Fibroblast of lung (primary cell): ENCODE results near the gene CFAP61. TPM values are rescaled to one million over a fixed set of nuclear protein-coding genes. Genes with fewer than 3 reads are reported as not detected.

Source experiments
- DNase-seq, 2 donors: peaks; one replicate each; pipeline versions ENCODE4 v3.0.0 to v3.0.0-alpha.2; 2010; ENCODE audit warnings: low read depth in 2 of 2
- H2AFZ ChIP-seq: 2 replicates; pipeline ENCODE4 v1.5.1; 2012; ENCODE audit warnings: low read length, control low read depth, inconsistent platforms
- H3K27ac ChIP-seq: 2 replicates; pipeline ENCODE4 v1.5.1; 2011; ENCODE audit warnings: low read length, control low read depth; ENCODE audit not compliant: insufficient read depth
- H3K27me3 ChIP-seq: 2 replicates; pipeline ENCODE4 v1.5.1; 2011; ENCODE audit warnings: mild to moderate bottlenecking, low read length; ENCODE audit not compliant: control insufficient read depth, insufficient read depth
- H3K36me3 ChIP-seq: 2 replicates; pipeline ENCODE4 v1.5.1; 2011; ENCODE audit warnings: low read length; ENCODE audit not compliant: control insufficient read depth, insufficient read depth
- H3K4me1 ChIP-seq: 2 replicates; pipeline ENCODE4 v1.5.1; 2011; ENCODE audit warnings: low read length; ENCODE audit not compliant: control insufficient read depth, insufficient read depth; ENCODE audit errors: extremely low read depth
- H3K4me2 ChIP-seq: 2 replicates; pipeline ENCODE4 v1.5.1; 2011; ENCODE audit warnings: low read length, control low read depth; ENCODE audit not compliant: insufficient read depth; ENCODE audit errors: extremely low read depth
- H3K4me3 ChIP-seq, 4 experiments: fragments of 200-600 bp in 1 of 4; sonication (generic) in 1 of 4; replicated peaks in 1 of 4; 2 replicates each; pipeline ENCODE4 v1.5.1; 2011 to 2016; ENCODE audit warnings: low read length in 4 of 4, low read depth in 3 of 4, mild to moderate bottlenecking in 3 of 4, control low read depth in 2 of 4, inconsistent platforms in 1 of 4, mixed read lengths in 1 of 4; ENCODE audit not compliant: insufficient read depth in 1 of 4; ENCODE audit errors: control extremely low read depth in 1 of 4
- H3K79me2 ChIP-seq: 2 replicates; pipeline ENCODE4 v1.5.1; 2012; ENCODE audit warnings: mild to moderate bottlenecking, low read length, inconsistent platforms; ENCODE audit not compliant: control insufficient read depth, insufficient read depth
- H3K9ac ChIP-seq: 2 replicates; pipeline ENCODE4 v1.5.1; 2011; ENCODE audit warnings: mild to moderate bottlenecking, low read length, control low read depth; ENCODE audit not compliant: insufficient read depth
- H3K9me3 ChIP-seq: 2 replicates; pipeline ENCODE4 v1.5.1; 2012; ENCODE audit warnings: low read depth, low read length; ENCODE audit not compliant: control insufficient read depth, insufficient read depth
- H4K20me1 ChIP-seq: 2 replicates; pipeline ENCODE4 v1.5.1; 2011; ENCODE audit warnings: low read length; ENCODE audit not compliant: control insufficient read depth, insufficient read depth; ENCODE audit errors: extremely low read depth
- EZH2 ChIP-seq: IDR thresholded peaks from 2 replicates; pipeline ENCODE4 v1.5.1; 2012; ENCODE audit warnings: low read length, control low read depth, mild to moderate bottlenecking; ENCODE audit errors: missing control alignments
- polyA plus RNA-seq, 2 donors: library from polyadenylated mRNA; depleted of rRNA in 1 of 2; stranded (reverse) in 1 of 2; unstranded in 1 of 2; fragments of >200 nt; gene quantifications; 2 replicates each; pipeline ENCODE4 v1.2.1, GENCODE V29; 2011 to 2012; ENCODE audit warnings: missing spikeins in 1 of 2
- total RNA-seq: library from RNA; depleted of rRNA; stranded (reverse); fragments of >200 nt; gene quantifications from 2 replicates; pipeline ENCODE4 v1.2.1, GENCODE V29; 2014
- TF ChIP-seq, protein P1 (sequence below), 2 donors: IDR thresholded peaks in 1 of 2; conservative IDR thresholded peaks in 1 of 2; 1 replicate in 1 of 2; 2 replicates in 1 of 2; pipeline ENCODE4 v1.5.1; 2011 to 2012; ENCODE audit warnings: low read length in 2 of 2, control low read depth in 1 of 2, inconsistent platforms in 1 of 2, low read depth in 1 of 2, mild to moderate bottlenecking in 1 of 2

The CFAP61 gene
- total and polyA plus RNA-seq, 2 donors (not counting 1 experiment from before 2014, with no cell fraction given), result not detected

DNA sequence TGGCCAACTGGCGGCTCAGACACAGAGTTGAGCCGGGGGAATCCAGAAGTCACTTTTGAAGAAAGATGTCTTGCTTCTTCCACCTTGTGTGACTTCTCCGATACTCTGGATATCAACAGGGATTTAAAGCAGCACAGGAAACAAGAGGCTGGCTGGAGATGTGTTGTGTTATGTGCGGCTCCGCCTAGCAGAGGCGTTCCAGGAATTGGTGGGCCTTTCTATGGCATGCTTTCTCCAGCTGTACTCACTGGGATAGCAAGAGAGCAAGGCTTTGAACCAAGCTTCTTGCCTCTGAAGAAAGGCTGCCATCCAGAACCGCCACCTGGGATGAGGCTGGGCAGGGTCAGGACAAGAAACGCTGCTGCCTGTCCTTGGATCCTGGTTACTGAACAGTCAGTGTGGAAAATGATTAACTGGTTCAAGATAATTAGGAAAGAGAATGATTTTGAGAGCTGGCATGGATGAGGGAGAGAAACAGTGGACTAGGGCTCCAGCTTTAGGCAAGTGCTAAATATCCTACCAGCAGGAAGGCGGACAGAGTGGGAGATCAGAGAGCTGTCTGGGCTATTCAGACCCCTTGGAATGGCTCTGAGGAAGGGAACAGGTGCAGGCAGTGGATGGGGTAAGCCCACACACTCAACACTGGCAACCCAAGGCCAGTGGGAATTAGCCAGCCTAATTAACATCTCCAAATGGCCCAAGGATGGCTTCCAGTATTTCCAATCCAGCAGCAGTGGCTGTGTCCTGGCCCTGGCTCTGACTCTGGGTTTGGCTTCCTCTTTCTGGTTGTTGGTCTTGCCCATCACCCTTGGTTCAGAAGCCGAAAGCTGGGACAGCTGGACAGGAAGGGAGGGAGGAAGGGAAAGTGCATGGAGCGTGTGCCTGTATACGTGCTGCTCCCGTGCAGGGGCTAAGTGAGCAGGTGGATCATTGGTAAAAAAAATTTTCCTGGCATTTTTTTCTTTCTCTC is 347.5 kb downstream of the CFAP61 start:
- Histone ChIP-seq H3K4me2 (no peak overlapping the region), H4K20me1 (no peaks in the 10 kb centered on the region), H3K9ac (no peak overlapping the region), H3K4me1 (no peaks in the 10 kb centered on the region), H3K79me2 (no peaks in the 10 kb centered on the region), H3K36me3 (no peaks in the 10 kb centered on the region), H3K27ac (no peak overlapping the region), H3K27me3 (no peaks in the 10 kb centered on the region), H3K4me3 (no peak overlapping the region), H2AFZ (no peak overlapping the region), H3K9me3 (no peaks in the 10 kb centered on the region)
- TF ChIP-seq, protein P1, sequence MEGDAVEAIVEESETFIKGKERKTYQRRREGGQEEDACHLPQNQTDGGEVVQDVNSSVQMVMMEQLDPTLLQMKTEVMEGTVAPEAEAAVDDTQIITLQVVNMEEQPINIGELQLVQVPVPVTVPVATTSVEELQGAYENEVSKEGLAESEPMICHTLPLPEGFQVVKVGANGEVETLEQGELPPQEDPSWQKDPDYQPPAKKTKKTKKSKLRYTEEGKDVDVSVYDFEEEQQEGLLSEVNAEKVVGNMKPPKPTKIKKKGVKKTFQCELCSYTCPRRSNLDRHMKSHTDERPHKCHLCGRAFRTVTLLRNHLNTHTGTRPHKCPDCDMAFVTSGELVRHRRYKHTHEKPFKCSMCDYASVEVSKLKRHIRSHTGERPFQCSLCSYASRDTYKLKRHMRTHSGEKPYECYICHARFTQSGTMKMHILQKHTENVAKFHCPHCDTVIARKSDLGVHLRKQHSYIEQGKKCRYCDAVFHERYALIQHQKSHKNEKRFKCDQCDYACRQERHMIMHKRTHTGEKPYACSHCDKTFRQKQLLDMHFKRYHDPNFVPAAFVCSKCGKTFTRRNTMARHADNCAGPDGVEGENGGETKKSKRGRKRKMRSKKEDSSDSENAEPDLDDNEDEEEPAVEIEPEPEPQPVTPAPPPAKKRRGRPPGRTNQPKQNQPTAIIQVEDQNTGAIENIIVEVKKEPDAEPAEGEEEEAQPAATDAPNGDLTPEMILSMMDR (conservative IDR thresholded peaks at IDR 0.05 in 1 of 2, IDR thresholded peaks at IDR 0.05 in 1 of 2; ENCODE audit: low read depth in 1 of 2, low read length in 2 of 2), result no peak
- no peak for TF ChIP-seq EZH2
- DNase-seq, result no peak

DNA sequence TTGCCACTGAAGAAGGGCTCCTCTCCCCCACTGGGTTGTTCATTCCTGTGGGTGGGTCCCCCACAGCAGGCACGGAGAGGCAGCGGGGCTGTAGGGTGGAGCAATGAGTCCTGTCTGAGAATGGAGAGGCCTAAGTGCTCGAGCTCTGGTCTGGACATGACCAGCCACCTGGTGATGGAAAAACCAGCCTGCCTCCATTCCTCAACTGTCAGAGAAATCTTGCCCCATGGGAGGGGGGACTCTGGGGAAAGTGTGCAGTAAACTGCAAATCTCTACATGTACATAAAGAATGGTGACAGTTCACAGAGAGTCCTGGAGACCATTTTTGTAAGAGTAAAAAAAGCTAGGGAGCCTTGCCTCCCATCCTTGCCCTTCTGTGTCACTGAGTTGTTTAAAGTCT is 349.7 kb downstream of the CFAP61 start:
- H3K9ac ChIP-seq, result no peak overlapping the region
- H3K79me2 ChIP-seq, result no peaks in the 10 kb centered on the region
- no peaks in the 10 kb centered on the region for H3K36me3 ChIP-seq
- TF ChIP-seq, protein P1 (conservative IDR thresholded peaks at IDR 0.05 in 1 of 2, IDR thresholded peaks at IDR 0.05 in 1 of 2; ENCODE audit: low read depth in 1 of 2, low read length in 2 of 2), result no peak
- no peak for TF ChIP-seq EZH2
- no peaks in the 10 kb centered on the region for H3K9me3 ChIP-seq
- H3K27ac ChIP-seq, result no peak overlapping the region
- no peak overlapping the region for H3K4me3 ChIP-seq
- DNase-seq, result no peak
- H4K20me1 ChIP-seq, result no peaks in the 10 kb centered on the region
- no peak overlapping the region for H3K4me2 ChIP-seq
- H3K27me3 ChIP-seq, result no peaks in the 10 kb centered on the region
- H3K4me1 ChIP-seq, result no peaks in the 10 kb centered on the region
- no peak overlapping the region for H2AFZ ChIP-seq

DNA sequence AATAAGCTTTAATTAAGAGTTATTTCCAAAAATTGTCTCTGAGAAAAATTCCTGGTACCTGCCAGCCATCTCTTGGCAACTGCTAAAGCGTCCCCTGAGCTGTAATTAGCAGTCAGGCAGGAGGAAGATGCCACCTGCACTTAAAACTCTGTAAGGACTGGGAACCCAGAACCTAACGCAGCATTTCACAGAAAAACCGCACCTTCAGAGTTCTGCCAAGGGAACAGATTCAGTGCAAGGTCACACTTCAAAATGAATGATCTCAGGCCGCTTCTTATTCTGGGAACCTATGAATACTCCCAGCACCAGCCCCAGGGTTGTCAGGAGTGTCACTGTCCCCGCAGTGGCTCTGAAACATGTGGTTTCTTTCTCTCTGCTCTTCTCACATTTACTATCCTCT is 352.3 kb downstream of the CFAP61 start:
- no peak overlapping the region for H3K9ac ChIP-seq
- no peak for DNase-seq
- H3K4me3 ChIP-seq, result no peak overlapping the region
- H3K27ac ChIP-seq, result no peak overlapping the region
- H3K36me3 ChIP-seq, result no peaks in the 10 kb centered on the region
- no peak for TF ChIP-seq EZH2
- TF ChIP-seq, protein P1 (conservative IDR thresholded peaks at IDR 0.05 in 1 of 2, IDR thresholded peaks at IDR 0.05 in 1 of 2; ENCODE audit: low read depth in 1 of 2, low read length in 2 of 2), result no peak
- H3K4me2 ChIP-seq, result no peak overlapping the region
- no peaks in the 10 kb centered on the region for H3K79me2 ChIP-seq
- H3K27me3 ChIP-seq, result no peaks in the 10 kb centered on the region
- H2AFZ ChIP-seq, result no peak overlapping the region
- no peaks in the 10 kb centered on the region for H3K9me3 ChIP-seq
- no peaks in the 10 kb centered on the region for H3K4me1 ChIP-seq
- no peaks in the 10 kb centered on the region for H4K20me1 ChIP-seq
